C4-2B (cell line): ENCODE data around the gene EDN3.

Experiments used
- CTCF ChIP-seq: fragments of 450-650 bp; conservative IDR thresholded peaks from 2 replicates; pipeline ENCODE4 v1.5.1; 2017; ENCODE audit warnings: mild to moderate bottlenecking
- ZFX ChIP-seq: fragments of 450-650 bp; IDR thresholded peaks from 2 replicates; pipeline ENCODE4 v1.6.1; 2017

- no peak for TF ChIP-seq CTCF
- no peak for TF ChIP-seq ZFX
Measured at GRCh38 chr20:59316911-59317731, 16.7 kb downstream of the EDN3 start.
